ENCODE results near the gene PPM1A.

PPM1A gene

GRCh38 chr14:60251877-60252276, 2.9 kb downstream of the PPM1A start:
- H3K79me1 ChIP-seq (ENCODE audit: low read depth, low read length): no peaks in the 10 kb centered on the region

GRCh38 chr14:60252630-60253029, 3.6 kb downstream of the PPM1A start:
- Histone ChIP-seq H3K36me3 (replicated peaks in 1 of 2; ENCODE audit: control insufficient read depth in 2 of 2, insufficient read depth in 2 of 2, low read length in 2 of 2) (no peaks in the 10 kb centered on the region), H3K4me3 (ENCODE audit: low read length in 2 of 2) (no peak overlapping the region), H3K14ac (ENCODE audit: low read length) (no peak overlapping the region), H3K27ac (replicated peaks; ENCODE audit: low read length) (no peak overlapping the region), H3K27me3 (ENCODE audit: control insufficient read depth in 3 of 3, insufficient read depth in 3 of 3, low read depth in 1 of 3, low read length in 3 of 3) (no peaks in the 10 kb centered on the region), H3K79me1 (ENCODE audit: low read depth, low read length) (no peaks in the 10 kb centered on the region), H2AFZ (ENCODE audit: low read length) (no peak overlapping the region), H2BK120ac (ENCODE audit: low read depth, low read length) (no peak overlapping the region), H3K9me3 (replicated peaks in 1 of 2; ENCODE audit: control insufficient read depth in 2 of 2, insufficient read depth in 1 of 2, low read depth in 1 of 2, low read length in 2 of 2) (no peaks in the 10 kb centered on the region), H3K9ac (ENCODE audit: low read depth, low read length, poor library complexity) (no peak overlapping the region), H2AK5ac (ENCODE audit: low read depth, low read length) (no peak overlapping the region), H3K4me1 (ENCODE audit: control insufficient read depth in 2 of 2, insufficient read depth in 1 of 2, low read depth in 1 of 2, low read length in 2 of 2) (peaks cover 1 to 7% of the 10 kb centered on the region in 2 donors), H3K4me2 (ENCODE audit: insufficient read depth, low read length, poor library complexity, severe bottlenecking) (no peak overlapping the region), H3K23ac (ENCODE audit: low read depth, low read length, poor library complexity) (no peak overlapping the region), H4K8ac (ENCODE audit: low read depth, low read length) (no peak overlapping the region), H3K18ac (ENCODE audit: low read length) (no peak overlapping the region), H2BK12ac (ENCODE audit: low read length) (no peak overlapping the region), H2BK5ac (ENCODE audit: low read length) (no peak overlapping the region), H4K91ac (ENCODE audit: low read depth, low read length, poor library complexity) (no peak overlapping the region), H3K4ac (ENCODE audit: low read length) (no peak overlapping the region), H2BK15ac (ENCODE audit: low read length) (no peak overlapping the region)
- DNase-seq (ENCODE audit: low spot score): no peak
- 100% methylated on average over 1 of the region's 2 CpGs; no CpG with 5 or more reads in 1 of the 2 donors for WGBS, 2 donors (ENCODE audit: extremely low coverage in 2 of 2, insufficient read length in 2 of 2, insufficient replicate concordance in 1 of 2)

More at GRCh38 chr14:60251877-60252276, 2.9 kb downstream of the PPM1A start:
- Histone ChIP-seq H4K91ac (ENCODE audit: low read depth, low read length, poor library complexity) (no peak overlapping the region), H2BK15ac (ENCODE audit: low read length) (no peak overlapping the region), H3K27ac (replicated peaks; ENCODE audit: low read length) (no peak overlapping the region), H4K8ac (ENCODE audit: low read depth, low read length) (no peak overlapping the region), H3K14ac (ENCODE audit: low read length) (no peak overlapping the region), H3K4me3 (ENCODE audit: low read length in 2 of 2) (no peak overlapping the region), H3K4ac (ENCODE audit: low read length) (no peak overlapping the region), H2BK5ac (ENCODE audit: low read length) (no peak overlapping the region), H3K23ac (ENCODE audit: low read depth, low read length, poor library complexity) (no peak overlapping the region), H3K9ac (ENCODE audit: low read depth, low read length, poor library complexity) (no peak overlapping the region), H3K4me1 (ENCODE audit: control insufficient read depth in 2 of 2, insufficient read depth in 1 of 2, low read depth in 1 of 2, low read length in 2 of 2) (peaks cover 1 to 7% of the 10 kb centered on the region in 2 donors), H2BK120ac (ENCODE audit: low read depth, low read length) (no peak overlapping the region), H3K18ac (ENCODE audit: low read length) (no peak overlapping the region), H3K36me3 (replicated peaks in 1 of 2; ENCODE audit: control insufficient read depth in 2 of 2, insufficient read depth in 2 of 2, low read length in 2 of 2) (no peaks in the 10 kb centered on the region), H3K27me3 (ENCODE audit: control insufficient read depth in 3 of 3, insufficient read depth in 3 of 3, low read depth in 1 of 3, low read length in 3 of 3) (no peaks in the 10 kb centered on the region), H2AFZ (ENCODE audit: low read length) (no peak overlapping the region), H2AK5ac (ENCODE audit: low read depth, low read length) (no peak overlapping the region), H3K9me3 (replicated peaks in 1 of 2; ENCODE audit: control insufficient read depth in 2 of 2, insufficient read depth in 1 of 2, low read depth in 1 of 2, low read length in 2 of 2) (no peaks in the 10 kb centered on the region), H3K4me2 (ENCODE audit: insufficient read depth, low read length, poor library complexity, severe bottlenecking) (no peak overlapping the region), H2BK12ac (ENCODE audit: low read length) (no peak overlapping the region)
- DNase-seq (ENCODE audit: low spot score): no peak
- no CpG with 5 or more reads among the region's 1 CpG for WGBS, 2 donors (ENCODE audit: extremely low coverage in 2 of 2, insufficient read length in 2 of 2, insufficient replicate concordance in 1 of 2)

- no peaks in the 10 kb centered on the region for H3K36me3 ChIP-seq (replicated peaks in 1 of 2; ENCODE audit: control insufficient read depth in 2 of 2, insufficient read depth in 2 of 2, low read length in 2 of 2)
- no CpG with 5 or more reads among the region's 3 CpGs for WGBS, 2 donors (ENCODE audit: extremely low coverage in 2 of 2, insufficient read length in 2 of 2, insufficient replicate concordance in 1 of 2)
- H3K79me1 ChIP-seq (ENCODE audit: low read depth, low read length): no peaks in the 10 kb centered on the region
- no peak overlapping the region for H3K4me3 ChIP-seq (ENCODE audit: low read length in 2 of 2)
- H3K23ac ChIP-seq (ENCODE audit: low read depth, low read length, poor library complexity): no peak overlapping the region
- H3K27me3 ChIP-seq (ENCODE audit: control insufficient read depth in 3 of 3, insufficient read depth in 3 of 3, low read depth in 1 of 3, low read length in 3 of 3): no peaks in the 10 kb centered on the region
- no peak overlapping the region for H2BK12ac ChIP-seq (ENCODE audit: low read length)
- H3K27ac ChIP-seq (replicated peaks; ENCODE audit: low read length): no peak overlapping the region
- H3K4me2 ChIP-seq (ENCODE audit: insufficient read depth, low read length, poor library complexity, severe bottlenecking): no peak overlapping the region
- peaks cover 0 to 7% of the 10 kb centered on the region in 2 donors for H3K4me1 ChIP-seq (ENCODE audit: control insufficient read depth in 2 of 2, insufficient read depth in 1 of 2, low read depth in 1 of 2, low read length in 2 of 2)
- H3K14ac ChIP-seq (ENCODE audit: low read length): no peak overlapping the region
- H3K18ac ChIP-seq (ENCODE audit: low read length): no peak overlapping the region
- DNase-seq (ENCODE audit: low spot score): no peak
- H3K4ac ChIP-seq (ENCODE audit: low read length): no peak overlapping the region
- no peak overlapping the region for H2BK5ac ChIP-seq (ENCODE audit: low read length)
- no peak overlapping the region for H3K9ac ChIP-seq (ENCODE audit: low read depth, low read length, poor library complexity)
- no peak overlapping the region for H4K91ac ChIP-seq (ENCODE audit: low read depth, low read length, poor library complexity)
- H3K9me3 ChIP-seq (replicated peaks in 1 of 2; ENCODE audit: control insufficient read depth in 2 of 2, insufficient read depth in 1 of 2, low read depth in 1 of 2, low read length in 2 of 2): no peaks in the 10 kb centered on the region
- no peak overlapping the region for H2BK15ac ChIP-seq (ENCODE audit: low read length)
- no peak overlapping the region for H4K8ac ChIP-seq (ENCODE audit: low read depth, low read length)
- no peak overlapping the region for H2BK120ac ChIP-seq (ENCODE audit: low read depth, low read length)
- no peak overlapping the region for H2AK5ac ChIP-seq (ENCODE audit: low read depth, low read length)
- no peak overlapping the region for H2AFZ ChIP-seq (ENCODE audit: low read length)
These were observed 4.6 kb downstream of the PPM1A start for GRCh38 chr14:60253649-60254048.

DNA sequence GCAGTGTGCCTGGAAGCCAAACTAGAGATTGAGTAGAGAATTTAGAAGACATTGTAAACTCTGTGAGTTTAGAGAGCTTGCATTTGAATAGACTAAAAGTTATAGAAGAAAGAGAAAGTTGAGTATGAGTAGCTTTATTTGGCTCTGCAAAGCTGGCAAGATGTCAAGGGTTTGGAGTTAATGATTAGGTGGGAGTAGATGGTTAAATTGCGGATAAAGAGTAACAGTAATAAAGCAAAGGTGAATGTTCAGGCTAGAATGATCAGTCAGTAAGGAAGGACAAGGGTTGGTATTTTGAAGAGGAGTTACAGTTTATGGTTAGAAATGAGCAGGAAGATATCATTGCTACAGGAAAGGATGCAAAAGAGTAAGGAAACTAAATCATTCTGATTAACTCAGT, 5.2 kb downstream of the PPM1A start:
- no peak for DNase-seq (ENCODE audit: low spot score)
- Histone ChIP-seq H2BK120ac (ENCODE audit: low read depth, low read length) (no peak overlapping the region), H2BK15ac (ENCODE audit: low read length) (no peak overlapping the region), H3K4me3 (ENCODE audit: low read length in 2 of 2) (no peak overlapping the region), H3K79me1 (ENCODE audit: low read depth, low read length) (no peaks in the 10 kb centered on the region), H4K91ac (ENCODE audit: low read depth, low read length, poor library complexity) (no peak overlapping the region), H3K27ac (replicated peaks; ENCODE audit: low read length) (no peak overlapping the region), H3K4ac (ENCODE audit: low read length) (no peak overlapping the region), H2AFZ (ENCODE audit: low read length) (no peak overlapping the region), H3K36me3 (replicated peaks in 1 of 2; ENCODE audit: control insufficient read depth in 2 of 2, insufficient read depth in 2 of 2, low read length in 2 of 2) (no peaks in the 10 kb centered on the region), H3K9ac (ENCODE audit: low read depth, low read length, poor library complexity) (no peak overlapping the region), H3K23ac (ENCODE audit: low read depth, low read length, poor library complexity) (no peak overlapping the region), H4K8ac (ENCODE audit: low read depth, low read length) (no peak overlapping the region), H2BK5ac (ENCODE audit: low read length) (no peak overlapping the region), H2AK5ac (ENCODE audit: low read depth, low read length) (no peak overlapping the region), H3K14ac (ENCODE audit: low read length) (no peak overlapping the region), H2BK12ac (ENCODE audit: low read length) (no peak overlapping the region), H3K18ac (ENCODE audit: low read length) (no peak overlapping the region), H3K4me2 (ENCODE audit: insufficient read depth, low read length, poor library complexity, severe bottlenecking) (no peak overlapping the region), H3K4me1 (ENCODE audit: control insufficient read depth in 2 of 2, insufficient read depth in 1 of 2, low read depth in 1 of 2, low read length in 2 of 2) (peaks cover 0 to 7% of the 10 kb centered on the region in 2 donors), H3K9me3 (replicated peaks in 1 of 2; ENCODE audit: control insufficient read depth in 2 of 2, insufficient read depth in 1 of 2, low read depth in 1 of 2, low read length in 2 of 2) (no peaks in the 10 kb centered on the region), H3K27me3 (ENCODE audit: control insufficient read depth in 3 of 3, insufficient read depth in 3 of 3, low read depth in 1 of 3, low read length in 3 of 3) (no peaks in the 10 kb centered on the region)
- WGBS, 2 donors (ENCODE audit: extremely low coverage in 2 of 2, insufficient read length in 2 of 2, insufficient replicate concordance in 1 of 2): 100% methylated on average over 1 of the region's 1 CpG; no CpG with 5 or more reads in 1 of the 2 donors

Measured in neuronal stem cell (in vitro differentiated cells).